GM19193 (cell line): ENCODE results near the gene TFDP2.

Source experiments
- POLR2A ChIP-seq: IDR thresholded peaks from 4 replicates; pipeline ENCODE4 v1.6.1; 2011; ENCODE audit not compliant: insufficient read depth, insufficient read length; ENCODE audit errors: extremely low read depth

TFDP2 gene

GRCh38 chr3:141934354-141934753 lies 215.0 kb downstream of the TFDP2 start:
- TF ChIP-seq POLR2A, result no peak

GRCh38 chr3:141933421-141934300 lies 215.7 kb downstream of the TFDP2 start:
- TF ChIP-seq POLR2A, result no peak

GRCh38 chr3:141930801-141931200 lies 218.5 kb downstream of the TFDP2 start:
- no peak for TF ChIP-seq POLR2A

GRCh38 chr3:141929341-141929995 lies 219.9 kb downstream of the TFDP2 start:
- no peak for TF ChIP-seq POLR2A

- TF ChIP-seq POLR2A, result no peak
These were observed 220.6 kb downstream of the TFDP2 start for GRCh38 chr3:141928631-141929270.

- TF ChIP-seq POLR2A, result no peak
These were observed 222.4 kb downstream of the TFDP2 start for GRCh38 chr3:141926929-141927328.

GRCh38 chr3:141921316-141921715 lies 228.0 kb downstream of the TFDP2 start:
- TF ChIP-seq POLR2A, result no peak

GRCh38 chr3:141920701-141921100 lies 228.6 kb downstream of the TFDP2 start:
- no peak for TF ChIP-seq POLR2A

GRCh38 chr3:141915766-141916165 lies 233.6 kb downstream of the TFDP2 start:
- no peak for TF ChIP-seq POLR2A

- no peak for TF ChIP-seq POLR2A
These were observed 234.3 kb downstream of the TFDP2 start for GRCh38 chr3:141915016-141915415.

- no peak for TF ChIP-seq POLR2A
These were observed 235.0 kb downstream of the TFDP2 start for GRCh38 chr3:141914311-141914710.

GRCh38 chr3:141913150-141913811 lies 236.1 kb downstream of the TFDP2 start:
- TF ChIP-seq POLR2A, result no peak

GRCh38 chr3:141909408-141909807 lies 239.9 kb downstream of the TFDP2 start:
- TF ChIP-seq POLR2A, result no peak

- TF ChIP-seq POLR2A, result no peak
These were observed 244.2 kb downstream of the TFDP2 start for GRCh38 chr3:141905129-141905528.

- TF ChIP-seq POLR2A, result no peak
These were observed 245.1 kb downstream of the TFDP2 start for GRCh38 chr3:141904203-141904602.
